Urothelium cell line (cell line): Measurements from ENCODE around the gene USP11.
A peak's percentile ranks its signal among the peaks of the same experiment; 100 is the strongest.
"Not testable (repeated sequence)": the region's sequence is repeated elsewhere in the genome, so short reads cannot be mapped to it uniquely, and the experiment has no call there.

ENCODE experiments used
- DNase-seq: peaks from one replicate; pipeline ENCODE4 v3.0.0; 2011; ENCODE audit warnings: low spot score, mixed read lengths
- FAIRE-seq: peaks from 2 replicates; lab custom pipeline; 2011; peaks lifted over from hg19 to GRCh38; lab: Jason Lieb, UNC

The USP11 gene

GRCh38 chrX:47242321-47242720, 9.5 kb downstream of the USP11 start:
- DNase-seq, result no peak
- FAIRE-seq, result no peak

- DNase-seq (no peak), FAIRE-seq (no peak)
Observed at GRCh38 chrX:47243351-47243750, 10.5 kb downstream of the USP11 start.

GRCh38 chrX:47244676-47245075, 11.9 kb downstream of the USP11 start:
- FAIRE-seq (no peak), DNase-seq (no peak)

- no peak for DNase-seq
- FAIRE-seq, result no peak
Observed at GRCh38 chrX:47245156-47245555, 12.3 kb downstream of the USP11 start.

DNA sequence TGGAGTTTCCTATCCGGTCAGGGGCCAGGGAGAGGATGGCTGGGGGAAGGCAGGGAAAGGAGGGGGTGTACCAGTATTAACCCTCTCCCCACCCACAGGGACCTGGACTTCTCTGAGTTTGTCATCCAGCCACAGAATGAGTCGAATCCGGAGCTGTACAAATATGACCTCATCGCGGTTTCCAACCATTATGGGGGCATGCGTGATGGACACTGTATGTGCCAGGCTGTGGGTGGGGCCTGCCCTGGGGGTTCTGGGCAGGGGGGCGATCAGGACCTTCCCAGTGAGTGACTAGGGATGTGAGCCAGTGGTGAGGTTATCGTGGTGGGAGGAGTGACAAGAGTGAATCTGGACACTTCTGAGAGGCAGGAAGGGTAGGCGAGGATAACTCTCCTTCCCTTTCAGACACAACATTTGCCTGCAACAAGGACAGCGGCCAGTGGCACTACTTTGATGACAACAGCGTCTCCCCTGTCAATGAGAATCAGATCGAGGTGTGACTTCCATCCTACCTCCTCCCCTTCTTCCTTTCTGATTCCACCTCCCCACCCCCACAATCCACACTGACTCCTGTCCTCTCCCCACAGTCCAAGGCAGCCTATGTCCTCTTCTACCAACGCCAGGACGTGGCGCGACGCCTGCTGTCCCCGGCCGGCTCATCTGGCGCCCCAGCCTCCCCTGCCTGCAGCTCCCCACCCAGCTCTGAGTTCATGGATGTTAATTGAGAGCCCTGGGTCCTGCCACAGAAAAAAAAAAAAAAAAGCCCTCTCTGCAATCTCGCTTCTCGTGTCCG, 14.6 kb downstream of the USP11 start:
- DNase-seq (peak; percentile 17), FAIRE-seq (no peak)

- no peak for DNase-seq
- FAIRE-seq, result no peak
Observed at GRCh38 chrX:47247999-47248320, 15.2 kb downstream of the USP11 start.

DNA sequence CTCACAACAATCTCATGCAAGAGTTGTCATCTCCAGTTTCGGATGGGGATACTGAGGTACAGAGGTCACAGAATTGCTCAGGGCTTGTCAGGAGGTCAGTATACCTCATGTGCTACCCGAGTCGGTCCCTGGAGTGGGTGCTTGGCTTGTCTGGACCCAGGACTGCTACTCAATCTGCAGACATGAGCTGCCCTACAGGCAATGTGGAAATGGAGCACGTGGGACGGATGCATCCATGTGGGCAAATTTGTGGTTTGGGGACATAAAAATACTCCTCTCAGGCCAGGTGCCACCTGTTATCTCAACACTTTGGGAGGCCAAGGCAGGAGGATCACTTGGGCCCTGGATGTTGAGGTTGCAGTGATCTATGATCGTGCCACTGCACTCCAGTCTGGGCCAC, 15.8 kb downstream of the USP11 start:
- FAIRE-seq (no peak), DNase-seq (no peak)

DNA sequence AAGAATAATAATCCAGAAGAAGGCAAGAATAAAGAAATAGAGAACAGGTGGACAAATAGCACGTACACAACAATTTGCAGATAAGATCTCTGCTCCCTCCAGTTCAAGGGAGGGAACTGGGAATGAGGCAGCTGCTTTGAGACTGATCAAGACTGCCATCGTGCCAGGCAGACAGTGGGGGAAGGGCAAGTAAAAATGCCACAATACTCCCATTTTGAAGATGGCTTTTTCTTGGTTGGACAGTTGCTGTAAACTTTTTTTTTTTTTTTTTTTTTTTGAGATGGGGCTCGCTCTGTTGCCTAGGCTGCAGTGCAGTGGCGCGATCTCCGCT, 17.2 kb downstream of the USP11 start:
- DNase-seq, result no peak
- FAIRE-seq, result no peak

DNA sequence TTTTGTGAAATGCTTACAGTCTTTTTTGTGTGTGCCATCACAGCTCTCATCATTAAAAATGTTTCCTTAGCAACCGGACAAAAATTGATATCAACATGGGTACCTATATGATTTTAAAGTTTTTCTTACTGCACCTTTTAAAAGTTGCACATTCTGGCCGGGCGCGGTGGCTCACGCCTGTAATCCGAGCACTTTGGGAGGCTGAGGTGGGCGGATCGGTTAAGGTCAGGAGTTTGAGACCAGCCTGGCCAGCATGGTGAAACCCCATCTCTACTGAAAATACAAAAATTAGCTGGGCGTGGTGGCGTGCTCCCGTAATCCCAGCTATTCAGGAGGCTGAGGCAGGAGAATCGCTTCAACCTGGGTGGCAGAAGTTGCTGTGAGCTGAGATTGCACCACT, 24.8 kb downstream of the USP11 start:
- not testable (repeated sequence) for DNase-seq, FAIRE-seq

DNA sequence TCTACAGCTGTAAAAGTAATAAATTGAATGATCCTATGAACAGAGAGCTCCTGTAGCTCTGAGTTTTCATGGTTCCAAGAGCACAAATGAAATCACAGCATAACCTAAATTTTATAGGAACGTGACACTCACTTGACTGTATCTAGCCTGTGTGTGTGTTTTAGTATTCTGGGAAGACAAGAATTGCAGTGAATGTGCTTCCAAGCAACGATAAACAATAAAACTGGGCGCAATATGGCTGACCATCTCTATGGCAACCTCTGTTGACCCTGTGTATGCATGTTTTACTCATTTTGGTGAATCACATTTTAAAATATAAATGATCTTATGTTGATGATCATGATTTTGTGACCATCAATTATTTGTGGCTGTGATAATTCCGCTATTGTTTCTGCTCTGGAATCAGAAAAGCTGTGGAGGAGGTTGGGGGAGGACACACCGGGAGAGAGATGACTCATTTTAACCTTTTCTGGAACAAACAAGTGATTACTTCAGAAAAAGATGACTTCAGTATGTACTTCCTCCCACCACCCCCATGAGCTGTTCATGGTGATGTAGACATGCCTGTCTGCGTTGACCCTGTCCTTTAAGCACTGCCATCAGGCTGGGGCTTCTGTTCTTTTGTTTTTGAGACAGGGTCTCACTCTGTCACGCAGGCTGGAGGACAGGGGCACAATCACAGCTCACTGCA, 31.8 kb downstream of the USP11 start:
- no peak for FAIRE-seq
- DNase-seq, result peak; percentile 68

DNA sequence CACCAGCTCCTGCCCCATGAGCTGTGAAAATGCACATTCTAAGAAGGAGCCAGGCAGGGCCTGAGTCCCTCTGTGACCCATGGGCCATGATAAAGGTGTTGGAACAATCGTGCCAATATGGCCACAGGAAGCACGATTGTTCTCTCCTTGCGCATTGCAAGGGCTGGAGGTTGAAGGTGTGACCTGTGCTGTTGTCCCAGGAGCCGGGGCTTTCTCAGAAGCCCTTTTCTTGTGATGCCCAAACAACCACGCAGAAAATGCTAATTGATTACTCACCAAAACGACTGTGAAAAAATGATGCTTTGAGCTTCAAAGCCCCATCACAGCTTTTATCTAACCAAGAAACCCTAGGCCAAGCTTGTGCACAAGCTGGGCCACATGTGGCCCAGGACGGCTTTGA, 33.8 kb downstream of the USP11 start:
- DNase-seq (no peak), FAIRE-seq (no peak)

GRCh38 chrX:47272013-47272408, 39.2 kb downstream of the USP11 start:
- no peak for FAIRE-seq
- no peak for DNase-seq

DNA sequence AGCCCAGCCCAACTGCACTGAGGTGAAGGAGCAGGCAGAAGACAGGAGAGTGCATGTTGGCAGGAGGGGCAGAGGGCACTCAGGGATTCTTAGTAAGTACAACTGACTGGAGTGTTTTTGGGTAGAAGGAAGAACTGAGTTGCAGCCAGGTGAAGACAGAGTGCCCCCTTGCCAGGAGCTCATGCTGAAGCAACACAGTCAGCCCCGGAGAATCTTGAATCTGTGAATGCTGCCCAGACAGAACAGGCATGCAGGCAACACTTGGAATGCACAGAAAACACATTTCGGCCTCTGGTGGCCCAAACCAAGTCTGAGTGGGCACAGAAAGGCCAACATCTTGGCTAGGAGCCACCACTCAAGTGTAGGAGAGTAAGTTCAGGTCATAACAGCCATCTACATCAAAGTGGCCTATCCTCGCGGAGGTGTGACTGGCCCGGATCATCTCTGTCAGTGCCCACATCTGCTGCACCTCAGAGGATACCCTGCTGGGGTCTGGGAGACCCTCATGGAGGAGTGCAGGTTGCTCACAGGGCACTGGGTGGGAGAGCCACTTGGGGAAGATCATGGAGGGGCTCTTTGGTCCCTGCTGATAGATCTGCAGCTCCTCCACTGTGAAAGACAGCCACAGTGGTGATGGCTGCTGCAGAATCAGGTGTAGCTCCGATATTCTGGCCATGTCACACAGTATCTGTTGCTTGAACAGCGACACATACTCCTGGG, 40.4 kb downstream of the USP11 start:
- DNase-seq (no peak), FAIRE-seq (no peak)

DNA sequence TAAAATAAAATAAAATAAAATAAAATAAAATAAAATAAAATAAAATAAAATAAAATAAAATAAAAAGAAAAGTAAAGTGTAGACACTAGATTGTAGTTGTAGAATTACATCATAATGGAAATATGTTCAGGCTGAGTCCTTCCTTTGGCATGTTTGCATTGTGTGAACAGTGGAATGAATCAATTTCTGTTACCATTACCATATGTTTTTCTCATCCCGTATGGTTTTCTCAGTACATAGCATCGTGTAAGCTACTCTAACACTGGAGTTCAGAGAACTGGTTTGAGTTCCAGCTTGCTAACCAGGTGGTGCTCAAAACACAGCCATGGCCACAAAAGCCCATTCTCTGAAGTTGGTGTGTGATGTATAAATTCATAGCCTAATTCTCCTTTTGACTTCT, 45.9 kb downstream of the USP11 start:
- peak; percentile 12 for DNase-seq
- FAIRE-seq, result no peak

GRCh38 chrX:47283015-47283771, 50.4 kb downstream of the USP11 start:
- FAIRE-seq, result no peak
- peak; percentile 55 for DNase-seq

- FAIRE-seq, DNase-seq: not testable (repeated sequence)
Observed at GRCh38 chrX:47284616-47285015, 51.8 kb downstream of the USP11 start.

DNA sequence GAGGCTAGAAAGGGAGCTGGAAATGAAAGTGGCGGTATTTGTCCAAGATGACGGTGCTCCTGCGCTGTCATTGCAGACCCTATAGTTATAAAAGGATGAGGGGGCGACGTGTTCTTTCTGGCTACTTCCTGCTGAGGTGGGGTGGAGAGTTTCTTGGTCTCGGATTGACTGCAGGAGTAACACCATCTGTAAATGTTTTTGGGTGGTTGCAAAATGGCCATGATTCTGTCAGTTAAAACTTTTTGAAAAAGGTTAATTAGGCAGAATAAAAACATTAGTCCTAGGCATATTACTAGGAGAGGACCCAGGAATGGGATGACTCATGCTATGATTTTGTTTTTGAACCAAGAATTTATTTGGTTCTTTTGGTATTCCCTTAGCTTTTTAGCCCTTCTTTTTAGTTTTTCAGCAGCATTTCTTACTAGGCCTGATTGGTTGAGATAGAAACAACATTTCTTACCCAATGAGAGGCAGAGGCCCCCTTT, 53.1 kb downstream of the USP11 start:
- FAIRE-seq, result no peak

GRCh38 chrX:47293106-47293505, 60.3 kb downstream of the USP11 start:
- DNase-seq (no peak), FAIRE-seq (no peak)

More for the DNA sequence above, 53.1 kb downstream of the USP11 start:
- no peak for DNase-seq

GRCh38 chrX:47296766-47297365, 64.1 kb downstream of the USP11 start:
- no peak for DNase-seq
- no peak for FAIRE-seq

DNA sequence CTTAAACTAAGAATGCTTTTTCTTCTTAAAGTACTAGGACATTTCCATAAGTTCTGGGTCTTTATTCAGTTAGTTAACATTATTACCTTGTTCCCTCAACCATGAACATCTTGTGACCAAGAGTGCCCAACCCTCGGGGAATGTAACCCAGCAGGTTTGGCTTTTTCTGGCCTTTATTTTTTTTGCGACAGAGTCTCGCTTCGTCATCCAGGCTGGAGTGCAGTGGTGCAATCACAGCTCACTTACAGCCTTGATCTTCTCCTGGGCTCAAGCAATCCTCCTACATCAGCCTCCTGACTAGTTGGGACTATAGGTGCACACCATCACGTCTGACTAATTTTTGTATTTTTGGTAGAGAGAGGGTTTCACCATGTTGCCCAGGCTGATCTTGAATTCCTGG, 65.1 kb downstream of the USP11 start:
- DNase-seq (no peak), FAIRE-seq (no peak)
